ENCODE data around the gene PSMG4. TPM values are rescaled to one million over a fixed set of nuclear protein-coding genes. Genes with fewer than 3 reads are reported as not detected.

The PSMG4 gene
- total and polyA plus RNA-seq, 8 donors = 4.0 to 92.7 (median 27.4) TPM

DNA sequence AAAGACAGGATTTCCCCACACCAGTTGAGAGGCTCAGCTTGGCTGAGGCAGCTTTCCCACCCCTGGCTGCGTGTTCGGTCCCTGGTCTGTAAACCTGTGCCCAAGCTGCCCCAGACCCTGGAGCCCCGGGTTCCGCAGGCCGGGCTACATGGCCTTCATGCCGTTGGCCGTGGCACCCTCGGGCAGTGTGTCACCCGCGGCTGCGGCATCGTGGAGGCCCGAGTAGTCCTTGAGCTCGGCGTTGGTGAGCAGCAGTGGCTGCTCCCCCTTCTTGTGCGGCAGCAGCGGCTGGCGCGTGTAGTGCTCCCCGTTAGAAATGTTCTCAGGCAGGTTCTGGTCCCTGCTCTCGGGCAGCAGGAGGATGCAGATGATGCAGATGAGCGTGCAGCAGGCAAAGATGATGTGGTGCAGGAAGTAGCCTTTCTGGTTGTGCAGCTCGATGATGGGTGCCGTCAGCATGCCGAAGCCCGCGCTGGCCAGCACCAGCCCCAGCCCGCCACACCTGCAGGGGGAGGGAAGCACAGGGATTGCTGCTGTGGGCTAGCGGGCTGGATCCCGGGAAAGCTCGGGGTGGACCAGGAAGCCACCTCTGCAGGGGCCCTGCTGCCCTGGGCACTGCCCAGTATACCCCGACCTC lies 14.3 kb downstream of the PSMG4 start:
- 86 to 92% (median 89%) methylated on average over 20 to 32 of the region's 32 CpGs for WGBS, 5 donors
- no peaks in the 10 kb centered on the region for H3K27me3 ChIP-seq
- DNase-seq = no peak
- no peaks in the 10 kb centered on the region for H3K9me3 ChIP-seq
- peaks cover 15 to 85% (median 79%) of the 10 kb centered on the region in 4 donors for H3K36me3 ChIP-seq
- no peak overlapping the region for H3K27ac ChIP-seq
- peaks cover 0 to 6% (median 1%) of the 10 kb centered on the region in 4 donors for H3K4me1 ChIP-seq
- TF ChIP-seq POLR2AphosphoS5 (IDR thresholded peaks at IDR 0.05) (no peak), EP300 (IDR thresholded peaks at IDR 0.05) (no peak), POLR2A (IDR thresholded peaks at IDR 0.05) (no peak)
- TF ChIP-seq, protein P1, sequence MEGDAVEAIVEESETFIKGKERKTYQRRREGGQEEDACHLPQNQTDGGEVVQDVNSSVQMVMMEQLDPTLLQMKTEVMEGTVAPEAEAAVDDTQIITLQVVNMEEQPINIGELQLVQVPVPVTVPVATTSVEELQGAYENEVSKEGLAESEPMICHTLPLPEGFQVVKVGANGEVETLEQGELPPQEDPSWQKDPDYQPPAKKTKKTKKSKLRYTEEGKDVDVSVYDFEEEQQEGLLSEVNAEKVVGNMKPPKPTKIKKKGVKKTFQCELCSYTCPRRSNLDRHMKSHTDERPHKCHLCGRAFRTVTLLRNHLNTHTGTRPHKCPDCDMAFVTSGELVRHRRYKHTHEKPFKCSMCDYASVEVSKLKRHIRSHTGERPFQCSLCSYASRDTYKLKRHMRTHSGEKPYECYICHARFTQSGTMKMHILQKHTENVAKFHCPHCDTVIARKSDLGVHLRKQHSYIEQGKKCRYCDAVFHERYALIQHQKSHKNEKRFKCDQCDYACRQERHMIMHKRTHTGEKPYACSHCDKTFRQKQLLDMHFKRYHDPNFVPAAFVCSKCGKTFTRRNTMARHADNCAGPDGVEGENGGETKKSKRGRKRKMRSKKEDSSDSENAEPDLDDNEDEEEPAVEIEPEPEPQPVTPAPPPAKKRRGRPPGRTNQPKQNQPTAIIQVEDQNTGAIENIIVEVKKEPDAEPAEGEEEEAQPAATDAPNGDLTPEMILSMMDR (IDR thresholded peaks at IDR 0.05) = no peak
- no peak overlapping the region for H3K4me3 ChIP-seq
- intact Hi-C loops (cut with DNase I; ENCODE audit: low total_unique reads) = loop anchor here (10.0 kb wide), 1 partner anchor 702 kb away; no protein-coding TSS in a partner anchor

DNA sequence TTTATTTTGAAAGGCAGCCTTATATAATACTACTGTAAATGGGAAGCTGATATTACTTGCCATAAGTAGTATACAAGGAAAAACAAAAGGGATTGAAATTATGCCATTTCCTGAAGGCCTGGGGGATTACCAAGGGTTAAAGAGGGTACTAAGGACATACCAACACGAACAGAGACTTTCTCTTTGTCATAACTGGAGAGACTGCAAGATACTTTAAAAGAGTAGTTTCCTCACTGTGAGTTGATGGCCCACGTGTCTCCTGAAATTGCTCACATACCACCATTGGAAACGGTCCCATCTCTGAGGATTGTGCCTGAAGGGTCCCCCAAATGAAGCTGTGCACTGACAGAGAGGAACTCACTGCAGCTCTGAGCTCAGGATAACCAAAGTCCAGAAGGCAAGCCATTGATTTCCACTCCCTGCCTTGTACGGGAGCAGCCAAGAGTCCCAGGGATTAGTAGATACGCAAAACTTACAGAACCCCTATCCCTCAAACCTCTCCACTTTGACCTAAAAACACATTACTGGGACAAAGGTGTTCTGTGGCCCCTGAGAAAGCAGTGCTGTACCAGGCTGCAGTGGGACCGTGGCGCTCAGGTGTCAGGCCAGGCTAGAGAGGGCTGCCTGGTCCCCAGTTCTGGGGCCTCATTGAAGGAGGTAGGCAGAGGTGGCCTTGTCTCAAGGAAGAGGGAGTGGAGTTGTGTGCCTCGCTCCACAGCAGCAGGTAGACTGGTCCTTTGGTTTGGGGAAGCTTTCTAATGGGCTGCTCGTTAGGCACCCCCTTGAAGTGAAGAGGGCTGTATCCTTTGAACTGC lies 15.2 kb downstream of the PSMG4 start:
- H3K9me3 ChIP-seq = no peaks in the 10 kb centered on the region
- no peaks in the 10 kb centered on the region for H3K27me3 ChIP-seq
- TF ChIP-seq POLR2AphosphoS5 (IDR thresholded peaks at IDR 0.05) = no peak
- no peak for TF ChIP-seq POLR2A (IDR thresholded peaks at IDR 0.05)
- TF ChIP-seq, protein P1 (IDR thresholded peaks at IDR 0.05) = no peak
- no peak for TF ChIP-seq EP300 (IDR thresholded peaks at IDR 0.05)
- H3K27ac ChIP-seq = no peak overlapping the region
- intact Hi-C loops (cut with DNase I; ENCODE audit: low total_unique reads) = loop anchor here (10.0 kb wide), 1 partner anchor 701 kb away; no protein-coding TSS in a partner anchor
- H3K4me3 ChIP-seq = no peak overlapping the region
- H3K4me1 ChIP-seq = peaks cover 0 to 6% (median 1%) of the 10 kb centered on the region in 4 donors
- H3K36me3 ChIP-seq = peaks cover 14 to 79% (median 74%) of the 10 kb centered on the region in 4 donors
- WGBS, 5 donors = 62 to 82% (median 80%) methylated on average over 9 of the region's 9 CpGs
- no peak for DNase-seq

DNA sequence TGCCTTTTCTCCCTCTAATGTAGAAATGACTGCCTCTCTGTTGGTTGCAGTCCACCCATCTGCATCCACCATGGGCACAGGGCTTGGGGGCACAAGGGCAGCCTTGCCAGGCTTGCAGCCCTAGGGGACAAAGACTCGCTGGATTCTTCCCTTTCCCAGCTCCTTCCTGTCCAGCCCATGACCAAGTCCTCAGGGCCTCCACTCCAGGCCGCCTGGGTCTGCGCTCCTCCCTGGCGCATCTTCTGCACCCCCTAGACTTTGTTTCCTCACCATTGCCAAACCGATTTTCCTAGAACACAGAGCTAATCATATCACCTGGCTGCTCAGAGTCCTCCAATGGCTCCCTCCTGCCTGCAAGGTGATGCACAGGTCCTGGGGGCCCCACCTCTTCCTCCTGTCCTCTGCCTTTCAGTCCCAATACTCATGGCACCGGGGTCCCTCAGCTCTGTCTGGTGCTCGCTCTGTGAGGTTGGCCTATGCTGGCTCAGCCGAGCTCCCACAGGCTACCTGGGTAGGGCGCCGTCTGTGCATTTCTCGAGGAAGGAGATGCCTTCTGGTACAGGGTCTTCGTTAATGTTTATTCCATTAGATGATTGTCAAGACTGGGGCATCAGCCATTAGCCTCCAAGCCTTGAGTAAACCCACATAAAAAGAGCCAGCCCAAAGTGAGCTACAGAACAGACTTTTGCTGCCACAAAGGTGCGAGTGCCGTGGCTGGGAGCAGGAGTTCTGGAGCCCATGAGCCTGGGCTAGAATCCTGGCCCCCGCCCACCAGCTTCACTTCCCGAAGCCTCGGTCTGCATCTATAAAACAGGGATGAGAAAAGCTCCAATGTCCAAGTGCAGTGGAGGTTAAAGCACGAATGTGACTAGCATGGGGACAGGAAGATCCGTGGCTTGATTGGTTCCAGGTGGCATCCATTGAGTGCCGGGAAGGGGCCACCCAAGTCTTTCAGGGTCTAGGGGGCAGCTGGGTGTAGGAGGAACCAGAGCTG lies 17.7 kb downstream of the PSMG4 start:
- Histone ChIP-seq H3K4me3 (no peak overlapping the region), H3K27ac (no peak overlapping the region), H3K27me3 (no peaks in the 10 kb centered on the region), H3K9me3 (no peaks in the 10 kb centered on the region), H3K4me1 (peaks cover 0 to 16% (median 4%) of the 10 kb centered on the region in 4 donors), H3K36me3 (peaks cover 13 to 60% (median 53%) of the 10 kb centered on the region in 4 donors)
- DNase-seq = no peak
- TF ChIP-seq, protein P1 (IDR thresholded peaks at IDR 0.05) = no peak
- TF ChIP-seq POLR2AphosphoS5 (IDR thresholded peaks at IDR 0.05) (no peak), EP300 (IDR thresholded peaks at IDR 0.05) (no peak), POLR2A (IDR thresholded peaks at IDR 0.05) (no peak)
- intact Hi-C loops (cut with DNase I; ENCODE audit: low total_unique reads) = loop anchor here (5.0 to 10.0 kb wide), 2 partner anchors 456 to 698 kb away; no protein-coding TSS in a partner anchor
- WGBS, 5 donors = 79 to 89% (median 86%) methylated on average over 20 of the region's 20 CpGs

All from stomach (tissue), 9 donors.